ENCODE results near the gene BAIAP3. TPM values are rescaled to one million over a fixed set of nuclear protein-coding genes. Genes with fewer than 3 reads are reported as not detected.
A peak's percentile ranks its signal among the peaks of the same experiment; 100 is the strongest.

Gene BAIAP3
- total RNA-seq, 1 donor from 2014 or later: 5.8 TPM

DNA sequence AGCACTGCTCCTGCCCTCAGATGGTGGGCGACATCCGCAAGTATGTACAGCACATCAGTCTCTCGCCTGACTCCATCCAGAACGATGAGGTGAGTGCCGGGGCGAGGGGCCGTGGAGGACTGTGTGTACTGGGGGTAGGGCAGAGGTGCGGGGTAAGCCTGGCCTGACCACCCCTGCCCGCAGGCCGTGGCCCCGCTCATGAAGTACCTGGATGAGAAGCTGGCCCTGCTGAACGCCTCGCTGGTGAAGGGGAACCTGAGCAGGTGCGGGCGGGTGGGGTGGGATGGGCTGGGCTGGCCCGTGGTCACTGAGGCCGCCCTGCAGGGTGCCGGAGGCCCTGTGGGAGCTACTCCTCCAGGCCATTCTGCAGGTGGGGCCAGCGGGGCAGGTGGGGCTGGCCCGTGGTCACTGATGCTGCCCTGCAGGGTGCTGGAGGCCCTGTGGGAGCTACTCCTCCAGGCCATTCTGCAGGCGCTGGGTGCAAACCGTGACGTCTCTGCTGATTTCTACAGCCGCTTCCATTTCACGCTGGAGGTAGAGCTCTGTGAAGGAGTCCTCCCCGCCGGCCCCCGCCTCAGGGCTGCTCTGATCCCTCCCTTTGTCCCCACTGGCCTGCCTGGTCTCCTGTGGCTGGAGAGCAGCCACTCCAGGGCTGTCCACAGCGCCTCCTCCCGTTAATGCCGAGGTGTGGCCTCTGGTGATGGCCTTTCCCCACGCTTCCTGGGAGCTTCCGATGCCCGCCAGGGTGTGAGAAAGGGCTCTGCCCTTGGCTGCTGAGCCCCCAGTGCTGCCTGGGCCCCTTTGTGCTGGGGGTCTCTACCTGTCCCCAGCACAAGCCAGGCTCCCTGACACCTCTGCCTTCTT, 13.2 kb downstream of the BAIAP3 start:
- DNase-seq: no peak

- no peak for DNase-seq
These were observed 13.9 kb downstream of the BAIAP3 start for GRCh38 chr16:1347286-1347855.

DNA sequence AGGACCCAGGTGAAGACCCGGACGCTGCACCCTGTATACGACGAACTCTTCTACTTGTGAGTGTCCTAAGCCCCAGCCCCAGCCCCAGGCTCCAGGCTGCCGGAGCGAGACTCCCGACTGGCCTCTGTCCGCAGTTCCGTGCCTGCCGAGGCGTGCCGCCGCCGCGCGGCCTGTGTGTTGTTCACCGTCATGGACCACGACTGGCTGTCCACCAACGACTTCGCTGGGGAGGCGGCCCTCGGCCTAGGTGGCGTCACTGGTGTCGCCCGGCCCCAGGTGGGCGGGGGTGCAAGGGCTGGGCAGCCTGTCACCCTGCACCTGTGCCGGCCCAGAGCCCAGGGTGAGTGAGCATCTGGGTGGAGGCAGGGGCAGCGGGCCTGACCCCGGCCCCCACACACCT, 14.5 kb downstream of the BAIAP3 start:
- no peak for DNase-seq

DNA sequence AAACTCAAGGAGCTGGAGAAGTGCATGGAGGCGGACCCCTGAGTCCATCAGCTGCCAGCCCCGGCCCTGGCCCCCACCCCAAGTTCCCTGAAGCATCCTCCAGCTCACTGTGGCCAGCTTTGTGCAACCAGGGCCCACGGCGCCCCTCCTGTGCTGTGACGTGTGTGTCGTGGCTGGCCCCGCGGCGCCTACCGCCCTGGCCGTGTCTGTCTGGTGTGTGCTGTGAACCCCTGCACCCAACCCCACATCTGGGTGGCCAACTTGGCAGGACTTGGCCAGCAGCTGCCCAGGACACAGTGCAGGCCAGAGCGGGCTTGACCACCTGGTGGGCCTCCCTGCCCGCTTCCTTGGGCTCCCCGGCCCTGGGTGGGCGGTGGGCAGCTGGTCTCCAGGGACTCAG, 15.0 kb downstream of the BAIAP3 start:
- DNase-seq: no peak

GRCh38 chr16:1348926-1349325, 15.5 kb downstream of the BAIAP3 start:
- DNase-seq: no peak

GRCh38 chr16:1349351-1349750, 15.9 kb downstream of the BAIAP3 start:
- no peak for DNase-seq

DNA sequence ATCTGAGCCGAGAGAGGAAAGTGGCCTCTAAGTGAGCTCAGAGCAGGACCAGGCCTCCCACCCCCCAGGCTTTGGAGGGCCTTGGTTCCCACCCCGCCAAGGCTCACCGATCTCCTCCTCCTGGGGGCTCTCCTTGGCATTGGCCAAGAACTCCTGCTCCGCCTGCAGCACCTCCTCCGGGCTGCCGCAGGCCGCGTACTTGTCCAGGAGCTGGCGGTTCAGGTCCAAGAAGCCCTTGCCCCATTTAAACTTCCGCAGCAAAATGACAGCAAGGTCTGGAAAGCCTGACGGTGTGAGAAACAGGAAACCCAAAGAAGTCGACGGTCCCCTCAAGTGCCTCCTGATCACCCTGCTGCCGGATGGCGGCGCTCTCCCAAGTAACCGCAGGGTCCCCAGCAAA, 16.5 kb downstream of the BAIAP3 start:
- no peak for DNase-seq

GRCh38 chr16:1350691-1351090, 17.2 kb downstream of the BAIAP3 start:
- DNase-seq: no peak

- no peak for DNase-seq
These were observed 17.8 kb downstream of the BAIAP3 start for GRCh38 chr16:1351215-1351581.

DNA sequence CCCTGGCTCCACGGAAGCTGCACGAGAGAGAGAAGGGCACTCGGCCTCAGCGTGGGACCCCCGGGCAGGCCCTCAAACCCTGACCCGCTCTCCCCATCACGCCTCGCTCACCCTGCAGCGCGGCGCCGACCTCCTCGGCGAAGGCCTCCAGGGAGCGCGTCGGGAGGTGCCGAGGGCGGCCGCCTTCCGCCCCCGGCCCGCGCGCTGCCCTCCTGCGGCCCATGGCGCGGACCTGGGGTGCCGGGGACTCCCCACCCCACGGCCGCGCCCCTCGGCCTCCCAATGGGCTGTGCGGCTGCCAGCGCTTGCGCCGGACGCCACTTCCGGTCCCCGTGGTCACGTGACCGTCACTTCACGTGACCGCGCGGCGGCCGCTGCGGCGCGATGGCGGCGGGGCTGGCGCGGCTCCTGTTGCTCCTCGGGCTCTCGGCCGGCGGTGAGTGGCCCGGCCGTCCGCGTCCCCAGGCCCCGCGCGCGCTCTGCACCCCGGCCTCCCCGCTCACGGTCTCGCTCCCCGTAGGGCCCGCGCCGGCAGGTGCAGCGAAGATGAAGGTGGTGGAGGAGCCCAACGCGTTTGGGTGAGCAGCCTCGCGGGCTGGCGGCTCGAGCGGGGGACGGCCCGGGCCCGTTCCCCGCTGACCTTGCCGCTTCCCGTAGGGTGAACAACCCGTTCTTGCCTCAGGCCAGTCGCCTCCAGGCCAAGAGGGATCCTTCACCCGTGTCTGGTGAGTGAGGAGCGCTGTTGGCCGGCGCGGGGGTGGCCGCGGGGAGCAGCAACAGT, 18.3 kb downstream of the BAIAP3 start, which contains the start of the genes GNPTG and TSR3:
GNPTG (plus strand) TSS at position 350 of the 781 bp plus-strand sequence; CDS start at position 385, 35 bp downstream.
TSR3 (minus strand) TSS at position 297 of the 781 bp plus-strand sequence; CDS start at position 223, 74 bp downstream.
- DNase-seq: peak; percentile 67

DNA sequence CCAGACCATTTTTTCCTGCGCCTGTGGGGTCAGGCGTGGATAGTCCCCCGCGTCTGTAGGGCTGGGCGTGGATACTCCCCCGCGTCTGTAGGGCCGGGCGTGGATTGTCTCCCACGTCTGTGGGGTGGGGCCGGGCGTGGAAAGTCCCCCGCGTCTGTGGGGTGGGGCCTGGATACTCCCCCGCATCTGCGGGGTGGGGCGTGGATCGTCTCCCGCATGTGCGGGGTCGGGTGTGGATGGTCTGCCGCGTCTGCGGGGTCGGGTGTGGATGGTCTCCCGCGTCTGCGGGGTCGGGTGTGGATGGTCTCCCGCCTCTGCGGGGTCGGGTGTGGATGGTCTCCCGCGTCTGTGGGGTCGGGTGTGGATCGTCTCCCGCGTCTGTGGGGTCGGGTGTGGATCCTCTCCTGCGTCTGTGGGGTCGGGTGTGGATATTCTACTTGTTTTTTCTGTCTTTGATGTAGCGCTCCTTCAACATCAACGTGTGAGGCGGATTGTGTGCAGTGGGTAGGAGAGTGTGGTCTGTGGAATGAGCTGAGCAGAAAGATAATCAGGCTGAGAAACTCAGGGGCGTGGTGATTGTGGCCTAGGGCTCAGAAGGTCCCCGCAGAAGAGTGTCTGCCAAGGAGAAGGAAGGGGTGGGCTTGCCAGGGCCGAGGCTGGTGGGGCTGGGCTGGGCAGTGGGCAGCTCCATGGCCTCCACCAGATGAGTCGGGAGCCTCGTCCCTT, 21.5 kb downstream of the BAIAP3 start:
- DNase-seq: no peak

GRCh38 chr16:1355591-1355990, 22.1 kb downstream of the BAIAP3 start:
- no peak for DNase-seq

GRCh38 chr16:1356061-1356900, 22.8 kb downstream of the BAIAP3 start:
- no peak for DNase-seq

- no peak for DNase-seq
These were observed 24.6 kb downstream of the BAIAP3 start for GRCh38 chr16:1357906-1358566.

DNA sequence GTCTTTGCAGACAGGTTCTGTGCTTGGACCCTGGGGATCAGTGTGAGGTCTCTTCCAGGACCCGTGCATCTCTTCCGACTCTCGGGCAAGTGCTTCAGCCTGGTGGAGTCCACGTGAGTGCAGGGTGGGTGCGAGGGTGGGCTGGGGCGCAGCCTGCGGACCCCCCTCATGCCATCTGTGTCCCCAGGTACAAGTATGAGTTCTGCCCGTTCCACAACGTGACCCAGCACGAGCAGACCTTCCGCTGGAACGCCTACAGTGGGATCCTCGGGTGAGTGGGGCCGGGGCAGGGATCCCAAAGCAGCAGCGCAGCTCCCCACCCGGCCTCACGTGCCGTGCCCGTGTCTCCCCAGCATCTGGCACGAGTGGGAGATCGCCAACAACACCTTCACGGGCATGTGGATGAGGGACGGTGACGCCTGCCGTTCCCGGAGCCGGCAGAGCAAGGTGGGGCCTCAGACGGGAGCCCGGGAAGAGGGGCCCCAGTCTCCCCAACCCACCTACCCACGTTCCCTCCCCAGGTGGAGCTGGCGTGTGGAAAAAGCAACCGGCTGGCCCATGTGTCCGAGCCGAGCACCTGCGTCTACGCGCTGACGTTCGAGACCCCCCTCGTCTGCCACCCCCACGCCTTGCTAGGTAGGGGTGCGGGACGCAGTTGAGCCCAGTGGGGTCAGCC, 28.4 kb downstream of the BAIAP3 start:
- DNase-seq: no peak

- no peak for DNase-seq
These were observed 29.4 kb downstream of the BAIAP3 start for GRCh38 chr16:1362807-1363206.

DNA sequence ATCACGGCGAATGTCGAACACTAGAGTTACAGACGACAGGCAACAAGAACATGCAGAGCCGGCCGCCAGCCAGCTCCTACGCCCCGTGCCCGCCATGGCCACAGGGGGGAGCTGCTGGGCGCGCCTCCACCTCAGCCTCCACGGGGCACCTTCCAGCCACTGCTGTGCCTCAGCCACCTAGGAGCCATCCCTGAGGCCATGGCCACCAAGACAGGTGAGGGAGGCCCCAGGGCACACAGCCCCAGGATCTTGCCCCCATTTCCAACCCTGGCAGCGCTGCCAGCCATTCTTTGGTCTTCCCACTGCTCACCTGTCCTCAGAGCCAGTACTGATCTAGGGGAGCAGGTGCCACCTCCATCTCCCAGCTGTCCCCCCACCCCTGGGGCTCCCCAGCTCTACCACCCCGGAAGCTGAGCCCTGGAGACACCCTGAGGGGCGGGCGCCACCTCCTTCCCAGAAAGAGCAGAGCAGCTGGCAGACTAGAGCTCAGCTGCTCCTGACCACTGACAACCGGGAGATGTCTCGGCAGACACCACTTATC, 30.1 kb downstream of the BAIAP3 start:
- peak; percentile 43 for DNase-seq

GRCh38 chr16:1364510-1364909, 31.1 kb downstream of the BAIAP3 start:
- no peak for DNase-seq

GRCh38 chr16:1366060-1366711, 32.7 kb downstream of the BAIAP3 start:
- no peak for DNase-seq
